NCI-H2171 (cell line): ENCODE measurements around the gene RXRA.
A peak's percentile ranks its signal among the peaks of the same experiment; 100 is the strongest.

Experiments used
- DNase-seq: peaks from one replicate; lab custom pipeline; 2025; lab: John Stamatoyannopoulos, UW

RXRA gene

GRCh38 chr9:134325813-134326723 lies at the start of gene RXRA:
Gene RXRA, plus strand, starts transcription at chr9:134326455. Its CDS starts 177 bp downstream, at chr9:134326632.
- DNase-seq: peak; percentile 74

GRCh38 chr9:134278286-134278685 lies 48.0 kb upstream of the RXRA start:
- DNase-seq: no peak

DNA sequence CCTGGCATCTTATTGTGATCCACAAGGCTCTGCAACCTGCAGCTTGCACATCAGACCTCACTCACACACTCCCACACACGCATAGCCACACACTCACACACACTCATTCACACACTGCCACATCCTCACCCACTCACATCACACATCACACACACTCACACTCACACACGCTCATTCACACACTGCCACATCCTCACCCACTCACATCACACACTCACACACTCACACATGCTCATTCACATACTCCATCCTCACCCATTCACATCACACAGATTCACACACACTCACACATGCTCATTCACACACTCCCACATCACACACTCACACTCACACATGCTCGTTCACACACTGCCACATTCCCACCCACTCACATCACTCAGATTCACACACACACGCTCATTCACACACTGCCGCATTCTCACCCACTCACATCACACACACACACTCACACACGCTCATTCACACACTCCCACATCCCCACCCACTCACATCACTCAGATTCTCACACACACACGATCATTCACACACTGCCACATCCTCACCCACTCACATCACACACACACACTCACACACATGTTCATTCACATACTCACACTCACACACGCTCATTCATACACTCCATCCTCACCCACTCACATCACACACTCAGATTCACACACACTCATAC lies 47.1 kb upstream of the RXRA start:
- no peak for DNase-seq

- no peak for DNase-seq
Observed at GRCh38 chr9:134282138-134282650, 44.1 kb upstream of the RXRA start.

DNA sequence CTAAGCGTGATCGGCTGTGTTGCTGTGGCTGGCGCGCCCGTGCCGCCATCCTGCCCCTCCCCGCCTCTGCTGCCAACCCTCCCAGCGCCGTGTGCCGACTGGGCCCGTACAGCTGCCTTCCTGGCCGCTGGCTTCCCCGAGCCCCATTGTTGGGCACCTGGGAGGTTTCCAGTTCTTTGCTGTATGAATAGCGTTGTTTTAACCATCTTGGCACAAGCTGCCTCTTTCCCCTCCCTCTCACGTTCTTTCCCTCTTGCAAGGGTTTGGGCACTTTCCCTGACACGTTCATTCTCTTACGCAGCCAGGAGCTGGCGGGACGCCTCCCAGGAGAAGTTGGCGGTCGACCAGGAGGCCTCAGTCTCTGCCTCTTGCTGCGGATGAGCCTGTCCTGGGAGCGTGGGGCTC lies 43.1 kb upstream of the RXRA start:
- no peak for DNase-seq

- DNase-seq: no peak
Observed at GRCh38 chr9:134283692-134284265, 42.5 kb upstream of the RXRA start.

- no peak for DNase-seq
Observed at GRCh38 chr9:134284273-134284672, 42.0 kb upstream of the RXRA start.

DNA sequence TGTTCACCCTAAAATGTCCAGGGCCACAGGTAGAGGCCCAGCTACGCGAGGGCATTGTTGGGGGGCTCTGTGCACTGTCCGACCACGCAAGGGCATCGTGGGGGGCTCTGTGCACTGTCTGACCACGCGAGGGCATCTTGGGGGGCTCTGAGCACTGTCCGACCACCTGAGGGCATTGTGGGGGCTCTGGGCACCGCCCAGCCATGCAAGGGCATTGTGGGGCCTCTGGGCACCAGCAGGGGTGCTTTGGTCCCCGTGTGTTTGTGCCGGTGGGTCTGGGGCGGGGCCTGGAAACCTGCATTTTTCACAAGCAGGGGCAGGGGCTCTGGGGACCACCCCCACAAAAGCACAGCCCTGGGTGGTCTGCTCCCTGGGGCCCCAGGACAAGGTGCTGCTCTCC lies 41.5 kb upstream of the RXRA start:
- no peak for DNase-seq

DNA sequence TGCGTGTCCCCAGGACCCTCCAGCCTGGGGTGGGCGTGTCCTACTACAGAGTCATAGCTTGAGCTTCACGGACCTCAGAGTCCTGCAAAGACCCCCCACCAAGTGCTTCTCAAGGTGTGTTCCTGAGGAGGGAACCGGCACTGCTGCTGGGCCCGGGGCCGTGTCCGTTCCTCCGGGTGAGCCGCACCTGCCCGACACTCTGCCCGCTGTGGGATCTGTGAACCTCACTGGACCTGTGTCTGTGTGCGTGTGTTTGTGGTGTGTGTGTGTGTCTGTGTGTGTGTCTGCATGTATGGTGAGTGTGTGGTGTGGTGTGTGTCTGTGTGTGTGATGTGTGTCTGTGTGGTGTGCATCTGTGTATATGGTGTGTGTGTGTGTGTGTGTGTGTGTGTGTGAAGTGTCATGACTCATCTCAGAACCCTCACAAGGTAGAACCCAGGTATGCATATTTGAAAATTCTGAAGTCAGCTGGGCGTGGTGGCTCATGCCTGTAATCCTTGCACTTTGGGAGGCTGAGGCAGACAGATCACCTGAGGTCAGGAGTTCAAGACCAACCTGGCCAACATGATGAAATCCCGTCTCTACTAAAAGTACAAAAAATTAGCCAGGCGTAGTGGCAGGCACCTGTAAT lies 40.9 kb upstream of the RXRA start:
- no peak for DNase-seq

GRCh38 chr9:134286471-134287245 lies 39.6 kb upstream of the RXRA start:
- no peak for DNase-seq

DNA sequence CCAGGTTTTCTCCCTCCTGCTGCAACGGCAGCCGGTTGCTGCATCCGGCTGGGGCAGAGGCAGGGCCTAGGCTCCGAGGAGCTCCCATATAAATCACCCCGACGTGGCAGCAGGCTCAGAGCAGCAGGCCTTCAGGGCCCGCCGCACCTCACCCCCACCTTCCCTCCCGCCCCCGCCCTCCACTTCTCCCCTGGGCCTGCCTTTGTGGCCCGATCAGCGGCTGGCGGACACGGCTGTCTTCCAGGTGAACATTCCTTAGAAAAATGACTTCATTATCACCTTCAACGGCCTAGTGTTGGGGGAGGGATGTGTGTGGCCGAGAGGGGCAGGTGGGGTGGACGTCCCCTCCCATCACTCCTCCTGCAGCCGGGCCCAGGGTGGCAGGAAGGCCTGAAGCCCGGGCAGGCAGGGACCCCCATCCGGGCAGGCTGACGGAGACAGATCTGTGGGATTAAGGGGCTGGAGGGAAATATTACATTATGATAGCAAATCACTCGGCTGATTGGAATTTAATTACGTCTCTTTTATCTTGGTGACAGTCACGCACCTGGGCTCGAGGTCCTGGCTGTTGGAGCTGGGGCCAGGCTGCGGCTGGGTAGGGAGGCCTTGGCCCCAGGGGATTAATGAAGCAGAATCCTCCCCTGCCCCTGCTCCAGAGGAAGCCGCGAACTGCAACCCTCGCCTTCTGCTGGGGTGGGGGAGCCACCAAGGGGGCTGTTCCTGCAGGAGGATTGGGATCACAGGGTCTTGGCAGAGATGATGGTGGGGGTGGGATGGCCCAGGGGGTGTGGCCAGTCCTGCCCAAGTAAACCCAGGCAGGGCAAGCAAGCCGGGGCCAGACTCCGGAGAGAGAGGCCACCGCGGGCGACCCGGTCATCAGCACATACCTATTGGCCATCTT lies 38.4 kb upstream of the RXRA start:
- DNase-seq: peak; percentile 48

DNA sequence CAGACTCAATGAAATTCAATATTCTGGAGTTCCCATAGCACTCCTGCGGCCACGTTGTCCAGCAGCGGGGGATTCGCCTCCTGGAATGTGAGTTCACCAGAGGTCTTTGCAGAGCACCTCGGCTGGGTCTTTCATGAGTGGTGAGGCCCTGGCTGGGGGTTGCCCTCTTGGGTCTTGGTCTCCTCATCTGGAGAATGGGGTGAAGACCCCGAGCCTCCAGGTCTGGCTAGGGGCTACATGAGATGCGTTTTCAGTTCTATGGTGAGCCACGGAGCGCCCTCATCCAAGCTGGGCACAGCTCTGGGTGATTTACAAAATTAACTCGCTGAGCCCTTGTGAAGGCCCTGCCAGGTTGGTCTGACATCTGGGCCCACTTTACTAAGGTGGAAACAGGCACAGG lies 37.5 kb upstream of the RXRA start:
- no peak for DNase-seq

GRCh38 chr9:134289241-134289875 lies 36.9 kb upstream of the RXRA start:
- DNase-seq: no peak

DNA sequence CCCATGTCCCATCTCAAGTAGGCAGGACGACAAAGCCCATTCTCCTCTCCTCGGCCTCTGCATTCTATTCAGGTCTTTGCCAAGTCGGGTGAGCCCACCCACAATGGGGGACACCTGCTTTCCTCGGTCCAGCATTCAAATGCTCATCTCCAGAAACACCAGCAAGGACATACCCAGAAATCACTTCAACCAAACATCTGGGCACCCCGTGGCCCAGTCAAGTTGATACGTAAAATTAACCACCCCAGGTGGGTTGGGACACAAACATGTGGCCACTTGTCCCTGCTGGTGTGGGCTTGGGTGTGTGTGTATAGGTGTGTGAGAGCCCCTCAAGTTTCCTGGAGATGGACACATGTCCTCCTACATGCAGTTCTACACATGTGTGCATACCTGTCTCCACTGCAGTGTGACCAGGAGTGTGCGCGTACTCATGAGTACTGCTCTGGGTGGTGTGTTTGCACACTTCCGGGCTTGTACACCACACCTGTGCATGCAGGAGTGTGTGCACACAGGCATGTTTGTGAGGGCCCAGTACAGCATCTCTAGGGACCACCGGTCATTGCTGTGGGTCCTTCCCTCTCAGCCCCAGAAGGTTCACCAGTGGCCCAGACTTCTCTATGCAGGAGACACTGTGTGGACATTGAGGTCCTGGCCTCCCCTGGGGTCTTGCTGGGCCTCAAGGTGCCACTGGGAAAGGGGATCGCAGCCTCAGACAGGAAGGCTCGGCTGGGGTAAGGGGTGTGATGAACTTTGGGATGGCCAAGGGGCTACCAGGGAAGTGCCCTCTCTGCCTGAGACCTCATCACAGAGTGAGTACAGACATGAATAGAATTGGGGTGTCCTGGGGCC lies 35.4 kb upstream of the RXRA start:
- DNase-seq: no peak

- DNase-seq: no peak
Observed at GRCh38 chr9:134291452-134291881, 34.8 kb upstream of the RXRA start.

- no peak for DNase-seq
Observed at GRCh38 chr9:134291961-134292871, 34.0 kb upstream of the RXRA start.

DNA sequence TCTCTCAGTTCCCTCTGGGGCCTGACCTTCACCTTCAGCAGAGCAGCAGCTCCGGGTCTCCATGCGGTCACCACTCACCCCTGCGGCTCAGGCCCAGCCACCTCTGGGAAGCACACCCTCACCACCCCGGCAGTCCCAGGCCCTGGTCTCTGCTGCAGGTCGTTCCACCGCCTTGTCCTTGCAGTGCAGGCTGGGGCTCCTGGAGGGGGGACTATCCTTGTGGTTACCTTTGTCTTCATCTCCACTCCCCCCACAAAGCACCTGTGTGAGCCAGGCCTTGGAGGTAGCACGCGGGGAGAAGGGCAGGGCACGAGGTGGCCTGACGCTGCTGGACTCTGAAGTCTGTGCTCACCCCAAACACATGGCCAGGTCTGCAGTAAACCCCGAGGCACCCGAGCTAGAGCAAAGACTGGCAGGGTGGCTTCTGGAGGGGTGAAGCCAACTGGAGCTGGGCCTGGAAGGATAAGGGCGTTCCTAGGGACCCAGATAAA lies 33.2 kb upstream of the RXRA start:
- no peak for DNase-seq
